ENCODE measurements around the gene ISCU.

ISCU gene

GRCh38 chr12:108591267-108591980 lies 29.0 kb downstream of the ISCU start:
- H3K56ac ChIP-seq (ENCODE audit: low read length), result no peak overlapping the region
- no peak overlapping the region for H3K23ac ChIP-seq (ENCODE audit: low read length)
- H3K27ac ChIP-seq (ENCODE audit: low read depth, low read length), result no peak overlapping the region
- H3K79me1 ChIP-seq (ENCODE audit: low read length), result no peaks in the 10 kb centered on the region
- no peak overlapping the region for H3K4ac ChIP-seq (ENCODE audit: low read depth, low read length)
- no peak overlapping the region for H3K4me2 ChIP-seq (ENCODE audit: low read length)
- no CpG with 5 or more reads among the region's 22 CpGs for WGBS (ENCODE audit: extremely low coverage, insufficient coverage, low lambda C conversion rate)
- no peaks in the 10 kb centered on the region for H3K79me2 ChIP-seq (ENCODE audit: control insufficient read depth, insufficient read depth, low read length)
- H2BK5ac ChIP-seq (ENCODE audit: low read length), result no peak overlapping the region
- H2BK120ac ChIP-seq (ENCODE audit: low read depth, low read length), result no peak overlapping the region
- no peak overlapping the region for H3K9ac ChIP-seq (ENCODE audit: low read length)
- no peak overlapping the region for H3K18ac ChIP-seq (ENCODE audit: low read length)
- peaks cover 2% of the 10 kb centered on the region for H3K4me1 ChIP-seq (ENCODE audit: control insufficient read depth, low read depth, low read length)
- H3K36me3 ChIP-seq (ENCODE audit: control insufficient read depth, insufficient read depth, low read length), result no peaks in the 10 kb centered on the region
- no peak for DNase-seq
- no peak overlapping the region for H2BK15ac ChIP-seq (replicated peaks; ENCODE audit: low read depth)
- H3K27me3 ChIP-seq (ENCODE audit: insufficient read depth, low read length, poor library complexity), result no peaks in the 10 kb centered on the region
- H3K4me3 ChIP-seq (ENCODE audit: low read length), result no peak overlapping the region
- no peak overlapping the region for H2AK5ac ChIP-seq (ENCODE audit: low read length)
- H4K8ac ChIP-seq (ENCODE audit: low read depth, low read length), result no peak overlapping the region
- no peak overlapping the region for H4K5ac ChIP-seq (ENCODE audit: low read length)

GRCh38 chr12:108592033-108592909 lies 29.9 kb downstream of the ISCU start:
- no peak overlapping the region for H3K4ac ChIP-seq (ENCODE audit: low read depth, low read length)
- H2AK5ac ChIP-seq (ENCODE audit: low read length), result no peak overlapping the region
- H3K4me2 ChIP-seq (ENCODE audit: low read length), result no peak overlapping the region
- no peak overlapping the region for H2BK5ac ChIP-seq (ENCODE audit: low read length)
- DNase-seq, result no peak
- peaks cover 2% of the 10 kb centered on the region for H3K4me1 ChIP-seq (ENCODE audit: control insufficient read depth, low read depth, low read length)
- no peak overlapping the region for H2BK15ac ChIP-seq (replicated peaks; ENCODE audit: low read depth)
- H3K27ac ChIP-seq (ENCODE audit: low read depth, low read length), result no peak overlapping the region
- H4K8ac ChIP-seq (ENCODE audit: low read depth, low read length), result no peak overlapping the region
- H3K56ac ChIP-seq (ENCODE audit: low read length), result no peak overlapping the region
- no peak overlapping the region for H3K9ac ChIP-seq (ENCODE audit: low read length)
- no peak overlapping the region for H3K23ac ChIP-seq (ENCODE audit: low read length)
- H3K27me3 ChIP-seq (ENCODE audit: insufficient read depth, low read length, poor library complexity), result no peaks in the 10 kb centered on the region
- no peaks in the 10 kb centered on the region for H3K36me3 ChIP-seq (ENCODE audit: control insufficient read depth, insufficient read depth, low read length)
- H3K79me1 ChIP-seq (ENCODE audit: low read length), result no peaks in the 10 kb centered on the region
- H3K4me3 ChIP-seq (ENCODE audit: low read length), result no peak overlapping the region
- H4K5ac ChIP-seq (ENCODE audit: low read length), result no peak overlapping the region
- H3K79me2 ChIP-seq (ENCODE audit: control insufficient read depth, insufficient read depth, low read length), result no peaks in the 10 kb centered on the region
- no CpG with 5 or more reads among the region's 25 CpGs for WGBS (ENCODE audit: extremely low coverage, insufficient coverage, low lambda C conversion rate)
- no peak overlapping the region for H2BK120ac ChIP-seq (ENCODE audit: low read depth, low read length)
- no peak overlapping the region for H3K18ac ChIP-seq (ENCODE audit: low read length)

- Histone ChIP-seq H3K36me3 (ENCODE audit: control insufficient read depth, insufficient read depth, low read length) (no peaks in the 10 kb centered on the region), H2AK5ac (ENCODE audit: low read length) (no peak overlapping the region), H3K18ac (ENCODE audit: low read length) (no peak overlapping the region), H3K27me3 (ENCODE audit: insufficient read depth, low read length, poor library complexity) (no peaks in the 10 kb centered on the region), H3K23ac (ENCODE audit: low read length) (no peak overlapping the region), H3K9ac (ENCODE audit: low read length) (no peak overlapping the region), H4K5ac (ENCODE audit: low read length) (no peak overlapping the region), H2BK15ac (replicated peaks; ENCODE audit: low read depth) (no peak overlapping the region), H3K4me2 (ENCODE audit: low read length) (no peak overlapping the region), H3K4ac (ENCODE audit: low read depth, low read length) (no peak overlapping the region), H3K4me3 (ENCODE audit: low read length) (no peak overlapping the region), H3K79me2 (ENCODE audit: control insufficient read depth, insufficient read depth, low read length) (no peaks in the 10 kb centered on the region), H3K27ac (ENCODE audit: low read depth, low read length) (no peak overlapping the region), H3K79me1 (ENCODE audit: low read length) (no peaks in the 10 kb centered on the region), H3K4me1 (ENCODE audit: control insufficient read depth, low read depth, low read length) (no peaks in the 10 kb centered on the region), H2BK5ac (ENCODE audit: low read length) (no peak overlapping the region), H4K8ac (ENCODE audit: low read depth, low read length) (no peak overlapping the region), H2BK120ac (ENCODE audit: low read depth, low read length) (no peak overlapping the region), H3K56ac (ENCODE audit: low read length) (no peak overlapping the region)
- DNase-seq, result no peak
- no CpG with 5 or more reads among the region's 10 CpGs for WGBS (ENCODE audit: extremely low coverage, insufficient coverage, low lambda C conversion rate)
These were observed 32.0 kb downstream of the ISCU start for GRCh38 chr12:108594323-108594903.

- H3K4me2 ChIP-seq (ENCODE audit: low read length), result no peak overlapping the region
- H3K23ac ChIP-seq (ENCODE audit: low read length), result no peak overlapping the region
- no peak overlapping the region for H3K9ac ChIP-seq (ENCODE audit: low read length)
- no peak overlapping the region for H3K4ac ChIP-seq (ENCODE audit: low read depth, low read length)
- no peak for DNase-seq
- H3K18ac ChIP-seq (ENCODE audit: low read length), result no peak overlapping the region
- 100% methylated on average over 4 of the region's 7 CpGs for WGBS (ENCODE audit: extremely low coverage, insufficient coverage, low lambda C conversion rate)
- H3K4me3 ChIP-seq (ENCODE audit: low read length), result no peak overlapping the region
- no peaks in the 10 kb centered on the region for H3K79me1 ChIP-seq (ENCODE audit: low read length)
- no peak overlapping the region for H2BK120ac ChIP-seq (ENCODE audit: low read depth, low read length)
- H3K27ac ChIP-seq (ENCODE audit: low read depth, low read length), result no peak overlapping the region
- no peaks in the 10 kb centered on the region for H3K36me3 ChIP-seq (ENCODE audit: control insufficient read depth, insufficient read depth, low read length)
- H2BK5ac ChIP-seq (ENCODE audit: low read length), result no peak overlapping the region
- no peak overlapping the region for H3K56ac ChIP-seq (ENCODE audit: low read length)
- no peaks in the 10 kb centered on the region for H3K27me3 ChIP-seq (ENCODE audit: insufficient read depth, low read length, poor library complexity)
- H2BK15ac ChIP-seq (replicated peaks; ENCODE audit: low read depth), result no peak overlapping the region
- H2AK5ac ChIP-seq (ENCODE audit: low read length), result no peak overlapping the region
- H4K8ac ChIP-seq (ENCODE audit: low read depth, low read length), result no peak overlapping the region
- no peak overlapping the region for H4K5ac ChIP-seq (ENCODE audit: low read length)
- H3K4me1 ChIP-seq (ENCODE audit: control insufficient read depth, low read depth, low read length), result no peaks in the 10 kb centered on the region
- no peaks in the 10 kb centered on the region for H3K79me2 ChIP-seq (ENCODE audit: control insufficient read depth, insufficient read depth, low read length)
These were observed 32.7 kb downstream of the ISCU start for GRCh38 chr12:108594960-108595710.

GRCh38 chr12:108595711-108596647 lies 33.6 kb downstream of the ISCU start:
- no peak overlapping the region for H3K4me2 ChIP-seq (ENCODE audit: low read length)

More at GRCh38 chr12:108595711-108596647, 33.6 kb downstream of the ISCU start:
- no peak overlapping the region for H3K9ac ChIP-seq (ENCODE audit: low read length)
- no peak overlapping the region for H4K8ac ChIP-seq (ENCODE audit: low read depth, low read length)
- no peaks in the 10 kb centered on the region for H3K79me2 ChIP-seq (ENCODE audit: control insufficient read depth, insufficient read depth, low read length)
- no peak overlapping the region for H2BK5ac ChIP-seq (ENCODE audit: low read length)
- H3K27me3 ChIP-seq (ENCODE audit: insufficient read depth, low read length, poor library complexity), result no peaks in the 10 kb centered on the region
- H3K79me1 ChIP-seq (ENCODE audit: low read length), result no peaks in the 10 kb centered on the region
- no peak overlapping the region for H4K5ac ChIP-seq (ENCODE audit: low read length)
- no peak overlapping the region for H3K4ac ChIP-seq (ENCODE audit: low read depth, low read length)
- no peak overlapping the region for H3K4me3 ChIP-seq (ENCODE audit: low read length)
- H3K27ac ChIP-seq (ENCODE audit: low read depth, low read length), result no peak overlapping the region
- H3K18ac ChIP-seq (ENCODE audit: low read length), result no peak overlapping the region
- no peaks in the 10 kb centered on the region for H3K36me3 ChIP-seq (ENCODE audit: control insufficient read depth, insufficient read depth, low read length)
- no peak overlapping the region for H3K23ac ChIP-seq (ENCODE audit: low read length)
- H2AK5ac ChIP-seq (ENCODE audit: low read length), result no peak overlapping the region
- H3K56ac ChIP-seq (ENCODE audit: low read length), result no peak overlapping the region
- no CpG with 5 or more reads among the region's 17 CpGs for WGBS (ENCODE audit: extremely low coverage, insufficient coverage, low lambda C conversion rate)
- no peak for DNase-seq
- no peak overlapping the region for H2BK120ac ChIP-seq (ENCODE audit: low read depth, low read length)
- no peak overlapping the region for H2BK15ac ChIP-seq (replicated peaks; ENCODE audit: low read depth)
- H3K4me1 ChIP-seq (ENCODE audit: control insufficient read depth, low read depth, low read length), result no peaks in the 10 kb centered on the region
